HepG2 (cell line): ENCODE data around the gene CAPS2. TPM values are rescaled to one million over a fixed set of nuclear protein-coding genes. Genes with fewer than 3 reads are reported as not detected.

ENCODE experiments used
- CREB1 ChIP-seq, 2 experiments: fragments of 450-650 bp in 1 of 2; IDR thresholded peaks; 2 replicates each; pipeline ENCODE4 v1.6.1; 2016 to 2017; ENCODE audit warnings: control low read depth in 1 of 2, mild to moderate bottlenecking in 1 of 2, missing compliant biosample characterization in 1 of 2, missing genetic modification characterization in 1 of 2
- DRAP1 ChIP-seq: IDR thresholded peaks from 2 replicates; pipeline ENCODE4 v1.6.1; 2016; ENCODE audit warnings: missing genetic modification reagents, missing compliant biosample characterization
- GFI1 ChIP-seq: sonication (generic); formaldehyde crosslinking; IDR thresholded peaks from 2 replicates; pipeline ENCODE4 v1.5.0; 2020; ENCODE audit warnings: missing genetic modification reagents, mild to moderate bottlenecking, borderline replicate concordance
- HNF4A ChIP-seq: sonication (generic); formaldehyde crosslinking; IDR thresholded peaks from 2 replicates; pipeline ENCODE4 v1.4.0; 2020; ENCODE audit warnings: missing genetic modification reagents
- HNF4G ChIP-seq, 2 experiments: sonication (generic) in 1 of 2; formaldehyde crosslinking in 1 of 2; IDR thresholded peaks; 2 replicates each; pipeline versions ENCODE4 v1.4.0 to v1.6.1; 2011 to 2020; ENCODE audit warnings: borderline replicate concordance in 2 of 2, low read depth in 2 of 2, mild to moderate bottlenecking in 2 of 2, low read length in 1 of 2, missing genetic modification reagents in 1 of 2, moderate library complexity in 1 of 2
- KDM5A ChIP-seq: fragments of 200-600 bp; sonication (generic); IDR thresholded peaks from 2 replicates; pipeline ENCODE4 v1.7.0; 2018; ENCODE audit warnings: antibody characterized with exemption, mild to moderate bottlenecking, low read length, borderline replicate concordance
- NCOA2 ChIP-seq: sonication (generic); formaldehyde crosslinking; IDR thresholded peaks from 2 replicates; pipeline ENCODE4 v1.8.0; 2022; ENCODE audit warnings: inconsistent platforms
- NR2C2 ChIP-seq: sonication (generic); formaldehyde crosslinking; IDR thresholded peaks from 2 replicates; pipeline ENCODE4 v1.4.0; 2020; ENCODE audit warnings: missing genetic modification reagents, mild to moderate bottlenecking, moderate library complexity, borderline replicate concordance
- PCBP2 ChIP-seq: fragments of 200-400 bp; formaldehyde crosslinking; optimal IDR thresholded peaks from 2 replicates; pipeline ENCODE3; 2018; ENCODE audit warnings: low read length, low read depth; ENCODE audit not compliant: poor library complexity, severe bottlenecking
- POLR2AphosphoS2 ChIP-seq: IDR thresholded peaks from 2 replicates; pipeline ENCODE4 v1.6.1; 2011; ENCODE audit warnings: low read depth, low read length, improper control_type of control experiment
- UBTF ChIP-seq: sonication (generic); formaldehyde crosslinking; IDR thresholded peaks from 2 replicates; pipeline ENCODE4 v1.4.0; 2020; ENCODE audit warnings: mild to moderate bottlenecking, missing genetic modification reagents
- XRCC5 ChIP-seq: fragments of 200-400 bp; formaldehyde crosslinking; optimal IDR thresholded peaks from 2 replicates; pipeline ENCODE3; 2017; ENCODE audit warnings: mild to moderate bottlenecking, low read length
- YEATS4 ChIP-seq: sonication (generic); formaldehyde crosslinking; IDR thresholded peaks from 2 replicates; pipeline ENCODE4 v1.4.0; 2020; ENCODE audit warnings: missing genetic modification reagents, borderline replicate concordance
- ZBTB7A ChIP-seq: sonication (generic); formaldehyde crosslinking; IDR thresholded peaks from 2 replicates; pipeline ENCODE4 v1.8.0; 2022; ENCODE audit warnings: mild to moderate bottlenecking, missing genetic modification reagents
- ZNF331 ChIP-seq: sonication (generic); formaldehyde crosslinking; IDR thresholded peaks from 2 replicates; pipeline ENCODE4 v1.4.0; 2020; ENCODE audit warnings: missing genetic modification reagents
- ZNF354B ChIP-seq: sonication (generic); formaldehyde crosslinking; IDR thresholded peaks from 2 replicates; pipeline ENCODE4 v1.8.0; 2022; ENCODE audit warnings: mild to moderate bottlenecking, missing genetic modification reagents
- ZNF598 ChIP-seq: sonication (generic); formaldehyde crosslinking; IDR thresholded peaks from 2 replicates; pipeline ENCODE4 v1.5.1; 2020; ENCODE audit warnings: mild to moderate bottlenecking, missing genetic modification reagents, borderline replicate concordance
- ZNF792 ChIP-seq: IDR thresholded peaks from 2 replicates; pipeline ENCODE4 v1.6.1; 2016
- polyA plus RNA-seq, 8 experiments: library from polyadenylated mRNA; depleted of rRNA in 3 of 8; stranded (reverse) in 7 of 8; unstranded in 1 of 8; fragments of >200 nt; fragmentation: Illumina TruSeq in 4 of 8; extraction: Trizol in 4 of 8; gene quantifications; 2 replicates each; pipeline versions ENCODE4 v1.2.1 to v1.2.3, GENCODE V29; 2011 to 2016; ENCODE audit warnings: low read depth in 4 of 8, missing spikeins in 1 of 8, mixed read lengths in 1 of 8; ENCODE audit not compliant: insufficient read depth in 1 of 8
- total RNA-seq, 5 experiments: library from RNA; depleted of rRNA; stranded (reverse); fragments of >200 nt; fragmentation: Illumina TruSeq; extraction: Trizol; gene quantifications; 2 replicates each; pipeline ENCODE4 v1.2.3, GENCODE V29; 2016; ENCODE audit warnings: low read depth in 1 of 5
- TF ChIP-seq, protein P1 (sequence below): IDR thresholded peaks from 2 replicates; pipeline ENCODE4 v1.4.0; 2020; ENCODE audit warnings: mild to moderate bottlenecking, missing genetic modification reagents

The CAPS2 gene
- total and polyA plus RNA-seq, 2 of the 13 experiments (the other 11 are each of a cell fraction or from before 2014, with no cell fraction given), result 0.11 TPM; not detected in 1

DNA sequence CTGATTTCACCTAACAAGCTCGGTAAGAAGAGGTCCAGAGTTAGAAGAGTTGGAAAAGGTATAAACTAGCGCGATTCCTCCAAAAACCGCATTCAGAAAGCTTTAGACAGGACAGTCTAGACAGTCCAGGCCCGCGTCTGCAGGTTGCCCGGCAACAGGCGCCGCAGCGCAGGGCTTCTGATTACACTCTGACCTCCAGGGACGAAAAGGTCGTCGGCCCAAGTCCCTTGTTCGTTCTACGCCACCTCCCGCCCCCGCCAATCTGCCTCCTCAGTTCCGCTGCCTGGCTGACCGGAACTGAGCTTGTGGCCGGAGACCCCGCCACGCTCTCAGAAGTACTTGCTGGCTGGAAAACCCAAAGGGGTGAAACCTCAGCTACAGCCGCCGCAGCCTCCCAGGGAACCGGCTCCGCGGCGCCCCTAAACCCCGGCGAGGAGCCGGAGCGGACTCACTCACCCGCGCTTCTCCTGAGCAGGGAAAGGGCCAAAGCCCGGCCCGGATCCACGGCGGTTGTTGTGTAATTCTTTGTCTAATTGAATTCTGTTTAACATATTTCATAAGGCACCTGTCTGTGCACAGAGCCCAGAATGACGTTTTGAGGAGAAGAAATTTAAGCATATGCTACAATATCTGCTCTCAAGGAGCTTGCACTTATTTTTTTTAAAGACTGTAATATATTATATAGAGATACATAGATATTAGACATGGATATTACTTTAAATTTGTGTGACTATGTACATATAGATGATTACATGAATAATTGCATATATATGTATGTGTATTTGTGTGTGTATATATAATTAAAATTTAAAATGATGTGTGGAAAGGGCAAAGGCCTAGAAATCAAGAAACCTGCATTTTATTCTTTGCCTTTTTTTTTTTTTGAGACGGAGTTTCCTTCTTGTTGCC is at the start of gene CAPS2 (continued):
- TF ChIP-seq XRCC5, result peak; percentile 97
- TF ChIP-seq DRAP1 (CRISPR knock-in tag), result peak; percentile 42; the same call in 1 of the 2 replicates
- peak; percentile 92 for TF ChIP-seq NR2C2 (CRISPR knock-in tag)
- no peak for TF ChIP-seq POLR2AphosphoS2
- peak; percentile 55; the same call in 1 of the 2 replicates for TF ChIP-seq ZBTB7A (CRISPR knock-in tag)
- TF ChIP-seq ZNF331 (CRISPR knock-in tag), result peak; percentile 46; the same call in 1 of the 2 replicates
- no peak; the same call in 1 of the 2 replicates for TF ChIP-seq HNF4G (IDR thresholded peaks at IDR 0.05; ENCODE audit: borderline replicate concordance, low read depth, low read length)
- TF ChIP-seq HNF4G (CRISPR knock-in tag; IDR thresholded peaks at IDR 0.05; ENCODE audit: borderline replicate concordance, low read depth), result 0 out of 2 replicates have a peak, but pooled peaks have one; percentile 23
- TF ChIP-seq UBTF (CRISPR knock-in tag), result peak; percentile 71
- TF ChIP-seq ZNF598 (CRISPR knock-in tag), result peak; percentile 19; the same call in 1 of the 2 replicates
- 0 out of 2 replicates have a peak, but pooled peaks have one; percentile 42 for TF ChIP-seq ZNF792 (CRISPR knock-in tag)
- no peak for TF ChIP-seq KDM5A
- peak; percentile 33; the same call in 1 of the 2 replicates for TF ChIP-seq GFI1 (CRISPR knock-in tag)
- TF ChIP-seq, protein P1, sequence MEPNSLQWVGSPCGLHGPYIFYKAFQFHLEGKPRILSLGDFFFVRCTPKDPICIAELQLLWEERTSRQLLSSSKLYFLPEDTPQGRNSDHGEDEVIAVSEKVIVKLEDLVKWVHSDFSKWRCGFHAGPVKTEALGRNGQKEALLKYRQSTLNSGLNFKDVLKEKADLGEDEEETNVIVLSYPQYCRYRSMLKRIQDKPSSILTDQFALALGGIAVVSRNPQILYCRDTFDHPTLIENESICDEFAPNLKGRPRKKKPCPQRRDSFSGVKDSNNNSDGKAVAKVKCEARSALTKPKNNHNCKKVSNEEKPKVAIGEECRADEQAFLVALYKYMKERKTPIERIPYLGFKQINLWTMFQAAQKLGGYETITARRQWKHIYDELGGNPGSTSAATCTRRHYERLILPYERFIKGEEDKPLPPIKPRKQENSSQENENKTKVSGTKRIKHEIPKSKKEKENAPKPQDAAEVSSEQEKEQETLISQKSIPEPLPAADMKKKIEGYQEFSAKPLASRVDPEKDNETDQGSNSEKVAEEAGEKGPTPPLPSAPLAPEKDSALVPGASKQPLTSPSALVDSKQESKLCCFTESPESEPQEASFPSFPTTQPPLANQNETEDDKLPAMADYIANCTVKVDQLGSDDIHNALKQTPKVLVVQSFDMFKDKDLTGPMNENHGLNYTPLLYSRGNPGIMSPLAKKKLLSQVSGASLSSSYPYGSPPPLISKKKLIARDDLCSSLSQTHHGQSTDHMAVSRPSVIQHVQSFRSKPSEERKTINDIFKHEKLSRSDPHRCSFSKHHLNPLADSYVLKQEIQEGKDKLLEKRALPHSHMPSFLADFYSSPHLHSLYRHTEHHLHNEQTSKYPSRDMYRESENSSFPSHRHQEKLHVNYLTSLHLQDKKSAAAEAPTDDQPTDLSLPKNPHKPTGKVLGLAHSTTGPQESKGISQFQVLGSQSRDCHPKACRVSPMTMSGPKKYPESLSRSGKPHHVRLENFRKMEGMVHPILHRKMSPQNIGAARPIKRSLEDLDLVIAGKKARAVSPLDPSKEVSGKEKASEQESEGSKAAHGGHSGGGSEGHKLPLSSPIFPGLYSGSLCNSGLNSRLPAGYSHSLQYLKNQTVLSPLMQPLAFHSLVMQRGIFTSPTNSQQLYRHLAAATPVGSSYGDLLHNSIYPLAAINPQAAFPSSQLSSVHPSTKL (CRISPR knock-in tag), result peak; percentile 60
- TF ChIP-seq ZNF354B (CRISPR knock-in tag), result 0 out of 2 replicates have a peak, but pooled peaks have one; percentile 61
- peak; percentile 8; the same call in 1 of the 2 replicates for TF ChIP-seq CREB1 (IDR thresholded peaks at IDR 0.05)
- TF ChIP-seq CREB1 (CRISPR knock-in tag; IDR thresholded peaks at IDR 0.05), result peak; percentile 56
- peak; percentile 57 for TF ChIP-seq YEATS4
- TF ChIP-seq NCOA2, result peak; percentile 47; the same call in 1 of the 2 replicates
- TF ChIP-seq HNF4A, result peak; percentile 62; the same call in 1 of the 2 replicates
- no peak for TF ChIP-seq PCBP2
